ENCODE results near the gene E2F8. TPM values are rescaled to one million over a fixed set of nuclear protein-coding genes. Genes with fewer than 3 reads are reported as not detected.

The E2F8 gene
- total and polyA plus RNA-seq, 11 donors = 0.84 to 6.6 (median 3.3) TPM

DNA sequence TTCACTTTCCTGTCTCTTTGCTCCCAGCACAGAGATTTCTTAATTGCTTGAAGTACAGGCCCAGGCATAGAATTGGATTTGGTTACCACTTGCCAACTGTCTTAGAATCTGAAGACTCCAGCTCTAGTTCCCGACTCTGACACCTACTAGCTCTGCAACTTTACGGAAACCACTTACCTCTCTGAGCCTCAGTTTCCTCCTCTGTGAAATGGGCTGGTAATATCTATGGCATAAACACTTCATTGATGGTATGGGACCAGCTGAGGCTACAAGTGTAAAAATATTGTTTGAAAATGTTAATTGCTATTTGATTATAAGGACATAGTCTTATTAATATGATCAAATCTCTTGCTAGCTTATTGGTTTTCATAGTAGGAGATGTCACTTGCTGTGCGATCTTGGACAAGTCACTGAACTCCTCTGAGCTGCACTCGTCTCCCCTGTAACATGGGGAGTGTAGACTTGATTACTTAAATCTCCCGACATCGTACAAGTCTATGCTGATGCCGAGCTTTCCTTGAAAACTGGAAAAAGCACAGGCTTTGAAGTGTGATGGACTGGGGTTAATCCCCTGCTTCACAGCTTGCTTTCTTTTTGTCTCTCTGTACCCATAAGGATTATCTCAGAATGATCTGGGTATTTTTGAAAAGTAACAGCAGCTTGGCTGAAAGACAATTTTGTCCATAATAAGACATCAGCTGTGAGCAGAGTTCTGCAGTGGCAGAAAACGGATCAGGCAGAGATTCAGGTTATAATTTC, 11.8 kb upstream of the E2F8 start:
- H3K4me1 ChIP-seq = no peaks in the 10 kb centered on the region
- no peak for ATAC-seq
- WGBS, 4 donors = 84 to 93% (median 90%) methylated on average over 8 of the region's 8 CpGs
- no peak overlapping the region for H3K4me3 ChIP-seq
- H3K27me3 ChIP-seq = no peaks in the 10 kb centered on the region
- no peak for DNase-seq
- no peak overlapping the region for H3K27ac ChIP-seq
- H3K9me3 ChIP-seq = peaks cover 0 to 3% (median 0%) of the 10 kb centered on the region in 12 donors
- intact Hi-C loops (cut with DNase I) = loop anchor here in 1 of 10 donors (10.0 kb wide), 1 partner anchor 178 kb away; no protein-coding TSS in a partner anchor
- H3K36me3 ChIP-seq = no peaks in the 10 kb centered on the region
- TF ChIP-seq POLR2A (IDR thresholded peaks at IDR 0.05) = no peak
- TF ChIP-seq, protein P1, sequence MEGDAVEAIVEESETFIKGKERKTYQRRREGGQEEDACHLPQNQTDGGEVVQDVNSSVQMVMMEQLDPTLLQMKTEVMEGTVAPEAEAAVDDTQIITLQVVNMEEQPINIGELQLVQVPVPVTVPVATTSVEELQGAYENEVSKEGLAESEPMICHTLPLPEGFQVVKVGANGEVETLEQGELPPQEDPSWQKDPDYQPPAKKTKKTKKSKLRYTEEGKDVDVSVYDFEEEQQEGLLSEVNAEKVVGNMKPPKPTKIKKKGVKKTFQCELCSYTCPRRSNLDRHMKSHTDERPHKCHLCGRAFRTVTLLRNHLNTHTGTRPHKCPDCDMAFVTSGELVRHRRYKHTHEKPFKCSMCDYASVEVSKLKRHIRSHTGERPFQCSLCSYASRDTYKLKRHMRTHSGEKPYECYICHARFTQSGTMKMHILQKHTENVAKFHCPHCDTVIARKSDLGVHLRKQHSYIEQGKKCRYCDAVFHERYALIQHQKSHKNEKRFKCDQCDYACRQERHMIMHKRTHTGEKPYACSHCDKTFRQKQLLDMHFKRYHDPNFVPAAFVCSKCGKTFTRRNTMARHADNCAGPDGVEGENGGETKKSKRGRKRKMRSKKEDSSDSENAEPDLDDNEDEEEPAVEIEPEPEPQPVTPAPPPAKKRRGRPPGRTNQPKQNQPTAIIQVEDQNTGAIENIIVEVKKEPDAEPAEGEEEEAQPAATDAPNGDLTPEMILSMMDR (IDR thresholded peaks at IDR 0.05) = no peak

GRCh38 chr11:19251577-19251976, 10.8 kb upstream of the E2F8 start:
- Histone ChIP-seq H3K9me3 (peaks cover 0 to 3% (median 0%) of the 10 kb centered on the region in 12 donors), H3K27ac (no peak overlapping the region), H3K4me3 (no peak overlapping the region), H3K36me3 (no peaks in the 10 kb centered on the region), H3K27me3 (no peaks in the 10 kb centered on the region), H3K4me1 (no peaks in the 10 kb centered on the region)
- no peak for ATAC-seq
- intact Hi-C loops (cut with DNase I) = loop anchor here in 1 of 10 donors (10.0 kb wide), 1 partner anchor 177 kb away; no protein-coding TSS in a partner anchor
- no peak for TF ChIP-seq POLR2A (IDR thresholded peaks at IDR 0.05)
- TF ChIP-seq, protein P1 (IDR thresholded peaks at IDR 0.05) = no peak
- no peak for DNase-seq

GRCh38 chr11:19246816-19247215, 6.1 kb upstream of the E2F8 start:
- ATAC-seq (no peak), DNase-seq (no peak)
- Histone ChIP-seq H3K27ac (no peak overlapping the region), H3K4me1 (peaks cover 0 to 23% (median 7%) of the 10 kb centered on the region in 12 donors), H3K36me3 (no peaks in the 10 kb centered on the region), H3K9me3 (peaks cover 0 to 3% (median 0%) of the 10 kb centered on the region in 12 donors), H3K4me3 (no peak overlapping the region), H3K27me3 (peaks cover 0 to 31% (median 16%) of the 10 kb centered on the region in 9 donors)
- TF ChIP-seq, protein P1 (IDR thresholded peaks at IDR 0.05) = no peak
- no peak for TF ChIP-seq POLR2A (IDR thresholded peaks at IDR 0.05)
- intact Hi-C loops (cut with DNase I) = loop anchor here in 2 of 10 donors (10.0 kb wide), 3 partner anchors 82 to 172 kb away; partner anchors contain the start of gene ZDHHC13 (in 1 of the 2)
- WGBS, 4 donors = 90 to 100% (median 96%) methylated on average over 1 of the region's 1 CpG

GRCh38 chr11:19245351-19245750, 4.6 kb upstream of the E2F8 start:
- TF ChIP-seq POLR2A (IDR thresholded peaks at IDR 0.05) = no peak
- TF ChIP-seq, protein P1 (IDR thresholded peaks at IDR 0.05) = no peak
- Histone ChIP-seq H3K9me3 (peaks cover 0 to 3% (median 0%) of the 10 kb centered on the region in 12 donors), H3K27ac (no peak overlapping the region), H3K27me3 (peaks cover 0 to 41% (median 22%) of the 10 kb centered on the region in 9 donors), H3K4me1 (peaks cover 0 to 30% (median 14%) of the 10 kb centered on the region in 12 donors), H3K4me3 (no peak overlapping the region), H3K36me3 (no peaks in the 10 kb centered on the region)
- ATAC-seq (no peak), DNase-seq (no peak)
- WGBS, 4 donors = 78 to 89% (median 86%) methylated on average over 5 of the region's 5 CpGs
- intact Hi-C loops (cut with DNase I) = loop anchor here in 2 of 10 donors (10.0 kb wide), 3 partner anchors 81 to 171 kb away; partner anchors contain the start of gene ZDHHC13 (in 1 of the 2)

All from heart left ventricle (tissue), 16 donors.